ENCODE results near the gene HIBADH.

The HIBADH gene

GRCh38 chr7:27590416-27590815, 72.3 kb downstream of the HIBADH start:
- Histone ChIP-seq H3K27me3 (ENCODE audit: insufficient read depth, low read depth, severe bottlenecking) (no peaks in the 10 kb centered on the region), H3K9me3 (ENCODE audit: severe bottlenecking) (no peaks in the 10 kb centered on the region), H3K27ac (no peak overlapping the region), H3K36me3 (no peaks in the 10 kb centered on the region), H3K4me3 (ENCODE audit: low read depth, low read length) (no peak overlapping the region)
- TF ChIP-seq CTCF (IDR thresholded peaks at IDR 0.05; ENCODE audit: low read depth, low read length): no peak
- no peak for DNase-seq

DNA sequence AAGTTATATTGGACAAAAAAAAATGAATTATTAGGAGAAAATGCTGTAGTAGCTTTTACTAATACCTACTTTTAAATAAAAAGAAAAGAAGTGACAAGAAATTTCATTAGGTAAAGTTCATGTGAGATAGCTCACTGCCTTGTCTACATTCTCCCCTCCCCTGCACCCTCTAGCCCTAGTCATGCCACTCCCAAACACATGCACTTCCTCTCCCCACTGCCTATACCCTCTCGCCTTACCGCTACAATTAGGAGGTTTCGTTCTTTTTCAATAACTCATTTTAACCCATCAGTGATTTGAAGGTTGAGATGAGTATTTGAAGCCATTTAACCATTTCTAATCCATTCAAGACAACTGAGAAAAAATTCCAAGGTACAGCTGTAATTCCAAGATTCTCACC, 75.3 kb downstream of the HIBADH start:
- no peak for DNase-seq
- no peak for TF ChIP-seq CTCF (IDR thresholded peaks at IDR 0.05; ENCODE audit: low read depth, low read length)

DNA sequence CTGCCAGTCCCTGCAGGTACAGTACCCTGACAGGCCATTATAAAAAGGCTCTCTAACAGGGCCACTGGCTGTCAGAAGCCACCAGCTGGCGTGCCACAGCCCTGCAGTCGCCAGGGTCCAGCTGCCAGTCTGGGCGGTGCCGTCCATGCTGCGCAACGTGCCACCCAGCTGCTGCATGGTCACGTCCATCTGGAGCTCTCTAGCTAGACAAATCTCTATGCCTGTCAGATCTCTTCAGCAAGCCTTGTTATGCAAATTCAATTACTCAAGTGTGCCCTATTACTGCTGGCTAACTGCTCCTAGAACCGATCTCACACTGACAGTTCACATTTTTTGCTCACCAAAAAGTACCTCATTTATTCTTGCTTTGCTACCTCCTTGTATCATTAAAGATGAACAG, 75.9 kb downstream of the HIBADH start:
- H3K27ac ChIP-seq: no peak overlapping the region
- no peaks in the 10 kb centered on the region for H3K27me3 ChIP-seq (ENCODE audit: insufficient read depth, low read depth, severe bottlenecking)
- TF ChIP-seq CTCF (IDR thresholded peaks at IDR 0.05; ENCODE audit: low read depth, low read length): no peak
- DNase-seq: peak; percentile 37
- no peaks in the 10 kb centered on the region for H3K9me3 ChIP-seq (ENCODE audit: severe bottlenecking)
- no peak overlapping the region for H3K4me3 ChIP-seq (ENCODE audit: low read depth, low read length)
- no peaks in the 10 kb centered on the region for H3K36me3 ChIP-seq

More for the DNA sequence above, 75.3 kb downstream of the HIBADH start:
- Histone ChIP-seq H3K27me3 (ENCODE audit: insufficient read depth, low read depth, severe bottlenecking) (no peaks in the 10 kb centered on the region), H3K27ac (no peak overlapping the region), H3K4me3 (ENCODE audit: low read depth, low read length) (no peak overlapping the region), H3K36me3 (no peaks in the 10 kb centered on the region), H3K9me3 (ENCODE audit: severe bottlenecking) (no peaks in the 10 kb centered on the region)

DNA sequence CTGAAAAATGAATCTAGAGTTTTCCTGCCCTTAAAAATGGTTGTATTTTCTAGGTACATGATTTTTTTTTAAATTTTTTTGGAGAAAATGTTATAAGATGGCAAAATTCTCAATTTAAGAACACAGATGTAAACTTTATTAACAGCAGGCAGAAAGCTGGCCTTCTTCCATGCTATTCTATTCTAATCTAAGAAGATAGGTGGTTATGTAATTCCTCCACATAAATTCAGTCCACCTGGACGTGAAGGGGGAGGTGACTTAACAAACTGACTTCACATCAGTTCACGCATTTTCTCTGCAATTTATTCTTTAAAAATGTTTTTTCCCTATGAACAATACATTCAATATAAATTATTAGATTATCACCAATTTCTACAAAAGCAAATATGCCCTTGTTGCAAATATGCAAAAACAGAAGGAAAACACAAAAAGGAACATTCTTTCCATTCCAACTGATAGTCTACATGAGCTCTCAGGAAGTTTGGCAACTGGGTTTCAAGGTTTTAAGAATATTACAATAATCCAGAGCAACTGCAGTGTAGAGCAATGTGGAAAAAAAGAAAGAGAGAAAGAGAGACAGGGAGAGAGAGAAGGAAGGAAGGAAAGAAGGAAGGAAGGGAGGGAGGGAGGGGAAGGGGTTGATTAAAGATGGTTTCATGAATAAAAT, 76.8 kb downstream of the HIBADH start:
- Histone ChIP-seq H3K27ac (no peak overlapping the region), H3K27me3 (ENCODE audit: insufficient read depth, low read depth, severe bottlenecking) (no peaks in the 10 kb centered on the region), H3K9me3 (ENCODE audit: severe bottlenecking) (no peaks in the 10 kb centered on the region), H3K36me3 (no peaks in the 10 kb centered on the region), H3K4me3 (ENCODE audit: low read depth, low read length) (no peak overlapping the region)
- no peak for DNase-seq
- no peak for TF ChIP-seq CTCF (IDR thresholded peaks at IDR 0.05; ENCODE audit: low read depth, low read length)

DNA sequence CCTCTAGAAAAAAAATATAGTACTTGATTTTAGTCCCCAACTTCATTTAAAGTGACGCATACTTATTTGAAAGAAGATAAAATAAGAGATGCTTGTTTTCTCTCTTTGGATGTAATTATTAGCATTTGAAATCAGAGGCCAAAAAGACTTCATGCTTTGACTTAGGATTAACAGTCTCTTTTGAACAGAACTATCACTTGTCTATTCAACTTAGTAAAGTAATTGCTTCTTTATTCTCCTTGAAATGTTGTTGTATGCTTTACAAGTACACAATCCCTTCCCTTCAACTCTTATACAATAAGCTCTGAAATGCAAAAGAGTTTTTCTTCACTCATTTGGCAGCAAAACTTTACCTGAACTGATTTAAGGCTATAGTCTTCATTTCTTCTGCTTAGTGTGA, 80.8 kb downstream of the HIBADH start:
- no peak for DNase-seq
- no peaks in the 10 kb centered on the region for H3K9me3 ChIP-seq (ENCODE audit: severe bottlenecking)
- no peaks in the 10 kb centered on the region for H3K27me3 ChIP-seq (ENCODE audit: insufficient read depth, low read depth, severe bottlenecking)
- no peak for TF ChIP-seq CTCF (IDR thresholded peaks at IDR 0.05; ENCODE audit: low read depth, low read length)
- no peak overlapping the region for H3K4me3 ChIP-seq (ENCODE audit: low read depth, low read length)
- no peak overlapping the region for H3K27ac ChIP-seq
- H3K36me3 ChIP-seq: no peaks in the 10 kb centered on the region

DNA sequence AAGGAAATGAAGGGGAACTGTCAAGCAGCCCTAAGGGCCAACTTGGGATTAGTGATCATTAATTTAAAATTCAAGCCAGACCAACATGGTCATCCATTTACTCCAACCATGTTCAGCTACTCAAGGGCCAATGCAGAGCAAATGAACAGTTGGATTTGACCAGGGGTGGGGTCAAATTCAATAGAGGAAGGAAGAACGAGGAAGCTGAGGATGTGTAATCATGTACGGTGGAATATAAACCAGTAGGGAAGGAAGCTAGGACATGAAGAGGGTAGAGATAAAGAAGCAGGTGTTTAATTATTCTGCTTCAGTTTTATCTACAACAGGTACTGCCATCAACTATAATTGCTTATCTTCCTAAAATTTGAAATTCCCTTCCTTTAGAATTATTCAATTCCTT, 81.6 kb downstream of the HIBADH start:
- Histone ChIP-seq H3K4me3 (ENCODE audit: low read depth, low read length) (no peak overlapping the region), H3K27me3 (ENCODE audit: insufficient read depth, low read depth, severe bottlenecking) (no peaks in the 10 kb centered on the region), H3K36me3 (no peaks in the 10 kb centered on the region), H3K27ac (no peak overlapping the region), H3K9me3 (ENCODE audit: severe bottlenecking) (no peaks in the 10 kb centered on the region)
- no peak for TF ChIP-seq CTCF (IDR thresholded peaks at IDR 0.05; ENCODE audit: low read depth, low read length)
- no peak for DNase-seq

Measured in WERI-Rb-1 (cell line).